Measurements from ENCODE around the gene THRB.

THRB gene

DNA sequence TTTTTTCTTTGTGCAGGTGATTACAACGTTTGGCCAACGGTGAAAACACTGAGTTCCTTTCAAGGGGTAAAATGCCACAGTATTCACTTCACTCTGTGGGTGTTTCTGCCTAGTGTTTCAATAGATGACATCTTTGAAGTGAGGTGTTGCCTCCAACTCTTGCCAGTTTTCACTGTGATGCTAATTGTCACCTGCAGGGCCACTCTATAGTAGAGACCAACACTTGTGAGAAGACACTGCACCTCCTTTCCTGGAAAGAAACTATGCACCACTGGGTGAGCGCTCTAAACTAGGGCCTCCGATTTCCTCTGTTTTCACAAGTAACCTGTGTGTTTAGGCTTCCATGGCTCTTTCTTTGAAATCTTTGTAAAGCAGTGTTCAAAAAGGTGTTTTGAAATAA is 98.3 kb downstream of the THRB start:
- H3K4me1 ChIP-seq (ENCODE audit: insufficient read depth, low read length) = no peaks in the 10 kb centered on the region
- no peaks in the 10 kb centered on the region for H3K9me3 ChIP-seq (ENCODE audit: low read length)
- no peaks in the 10 kb centered on the region for H3K36me3 ChIP-seq (ENCODE audit: insufficient read depth, low read length)
- H3K4me3 ChIP-seq (ENCODE audit: low read length) = no peak overlapping the region
- H3K27me3 ChIP-seq (ENCODE audit: insufficient read depth, low read length) = no peaks in the 10 kb centered on the region
- H2AFZ ChIP-seq (ENCODE audit: low read depth, low read length) = no peak overlapping the region

DNA sequence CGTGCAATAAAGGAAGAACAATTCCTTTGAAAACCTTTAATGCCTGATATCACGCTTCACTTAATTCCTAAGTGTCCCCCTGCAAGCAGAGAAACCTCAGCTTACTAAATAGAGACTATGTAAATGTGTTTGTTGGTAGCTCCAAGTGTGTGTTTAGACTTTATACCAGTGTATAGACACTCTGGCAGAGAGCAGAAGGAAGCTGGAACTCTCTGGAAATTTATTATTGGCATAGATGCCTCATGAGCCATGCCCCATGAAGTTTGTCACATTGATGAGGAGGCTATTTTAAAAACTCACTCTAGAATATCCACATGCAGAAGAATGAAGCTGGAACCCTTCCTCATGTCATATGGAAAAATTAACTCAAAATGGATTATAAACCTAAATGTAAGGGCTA is 99.9 kb downstream of the THRB start:
- H3K4me3 ChIP-seq (ENCODE audit: low read length) = no peak overlapping the region
- H3K27me3 ChIP-seq (ENCODE audit: insufficient read depth, low read length) = no peaks in the 10 kb centered on the region
- no peaks in the 10 kb centered on the region for H3K36me3 ChIP-seq (ENCODE audit: insufficient read depth, low read length)
- no peaks in the 10 kb centered on the region for H3K9me3 ChIP-seq (ENCODE audit: low read length)
- H2AFZ ChIP-seq (ENCODE audit: low read depth, low read length) = no peak overlapping the region
- no peaks in the 10 kb centered on the region for H3K4me1 ChIP-seq (ENCODE audit: insufficient read depth, low read length)

DNA sequence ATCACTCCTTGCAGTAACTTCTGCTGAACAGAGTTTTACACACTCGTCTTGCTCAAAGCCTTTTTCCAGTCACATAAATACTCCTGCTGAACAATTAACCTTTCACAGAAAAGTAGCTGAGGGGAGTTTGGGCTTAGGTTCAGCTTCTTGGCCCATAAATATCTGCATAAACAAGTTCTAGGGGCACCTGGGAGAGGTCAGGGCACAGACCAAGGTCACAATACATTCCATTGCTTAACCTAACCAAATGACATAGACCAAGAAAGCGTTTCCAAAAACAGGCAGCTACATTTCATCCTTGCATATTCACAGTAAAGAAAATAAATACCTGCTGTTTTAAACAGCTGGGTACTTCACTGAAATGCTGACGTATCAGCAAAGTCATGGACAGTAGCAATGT is 101.3 kb downstream of the THRB start:
- H2AFZ ChIP-seq (ENCODE audit: low read depth, low read length) = no peak overlapping the region
- H3K4me3 ChIP-seq (ENCODE audit: low read length) = no peak overlapping the region
- no peaks in the 10 kb centered on the region for H3K4me1 ChIP-seq (ENCODE audit: insufficient read depth, low read length)
- H3K27me3 ChIP-seq (ENCODE audit: insufficient read depth, low read length) = no peaks in the 10 kb centered on the region
- H3K36me3 ChIP-seq (ENCODE audit: insufficient read depth, low read length) = no peaks in the 10 kb centered on the region
- H3K9me3 ChIP-seq (ENCODE audit: low read length) = no peaks in the 10 kb centered on the region

DNA sequence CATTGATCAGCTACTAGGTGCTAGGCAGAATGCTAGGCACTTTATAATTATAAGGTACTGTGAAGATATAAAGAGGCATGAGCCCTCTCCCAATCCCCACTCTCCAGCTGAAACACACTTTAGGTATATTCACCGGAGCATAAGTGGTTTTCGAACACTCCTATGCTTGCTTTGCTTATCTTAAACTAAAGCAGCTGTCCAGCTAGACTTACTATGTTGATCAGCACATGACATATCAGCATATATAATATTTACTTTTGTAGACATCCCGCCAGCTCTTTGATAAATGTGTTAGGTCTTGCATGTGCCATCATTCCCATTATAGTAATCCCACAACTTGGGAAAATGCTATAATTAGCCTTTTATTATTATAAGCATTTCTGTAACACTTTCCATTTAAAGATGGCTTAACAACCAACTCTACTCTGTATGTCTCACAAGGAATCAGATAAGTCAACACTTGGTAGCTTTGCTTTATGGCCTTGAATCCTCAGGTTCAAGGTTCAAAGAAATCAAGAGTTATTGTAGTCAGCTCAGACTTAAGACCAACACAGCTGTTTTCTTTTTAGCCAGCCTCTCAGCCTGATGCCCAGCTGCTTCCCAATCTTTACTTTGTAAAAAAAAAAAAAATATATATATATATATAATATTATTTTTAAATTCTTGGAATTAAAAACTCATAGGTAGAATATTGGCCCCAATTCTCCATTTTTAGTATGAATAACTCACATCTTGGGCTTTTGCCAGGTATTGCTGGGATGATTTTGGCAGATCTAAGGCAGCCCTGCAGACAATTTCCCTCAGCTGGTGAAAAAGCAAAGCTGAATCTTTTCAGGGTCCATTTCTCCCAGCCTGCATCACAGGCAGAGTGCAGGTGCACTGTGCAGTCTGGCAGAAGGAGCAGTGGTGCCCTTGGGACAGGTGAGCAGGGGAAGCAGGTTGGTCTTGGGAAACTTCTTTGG is 104.2 kb downstream of the THRB start:
- no peaks in the 10 kb centered on the region for H3K36me3 ChIP-seq (ENCODE audit: insufficient read depth, low read length)
- H3K9me3 ChIP-seq (ENCODE audit: low read length) = no peaks in the 10 kb centered on the region
- H3K4me3 ChIP-seq (ENCODE audit: low read length) = no peak overlapping the region
- H3K27me3 ChIP-seq (ENCODE audit: insufficient read depth, low read length) = no peaks in the 10 kb centered on the region
- H3K4me1 ChIP-seq (ENCODE audit: insufficient read depth, low read length) = no peaks in the 10 kb centered on the region
- no peak overlapping the region for H2AFZ ChIP-seq (ENCODE audit: low read depth, low read length)

DNA sequence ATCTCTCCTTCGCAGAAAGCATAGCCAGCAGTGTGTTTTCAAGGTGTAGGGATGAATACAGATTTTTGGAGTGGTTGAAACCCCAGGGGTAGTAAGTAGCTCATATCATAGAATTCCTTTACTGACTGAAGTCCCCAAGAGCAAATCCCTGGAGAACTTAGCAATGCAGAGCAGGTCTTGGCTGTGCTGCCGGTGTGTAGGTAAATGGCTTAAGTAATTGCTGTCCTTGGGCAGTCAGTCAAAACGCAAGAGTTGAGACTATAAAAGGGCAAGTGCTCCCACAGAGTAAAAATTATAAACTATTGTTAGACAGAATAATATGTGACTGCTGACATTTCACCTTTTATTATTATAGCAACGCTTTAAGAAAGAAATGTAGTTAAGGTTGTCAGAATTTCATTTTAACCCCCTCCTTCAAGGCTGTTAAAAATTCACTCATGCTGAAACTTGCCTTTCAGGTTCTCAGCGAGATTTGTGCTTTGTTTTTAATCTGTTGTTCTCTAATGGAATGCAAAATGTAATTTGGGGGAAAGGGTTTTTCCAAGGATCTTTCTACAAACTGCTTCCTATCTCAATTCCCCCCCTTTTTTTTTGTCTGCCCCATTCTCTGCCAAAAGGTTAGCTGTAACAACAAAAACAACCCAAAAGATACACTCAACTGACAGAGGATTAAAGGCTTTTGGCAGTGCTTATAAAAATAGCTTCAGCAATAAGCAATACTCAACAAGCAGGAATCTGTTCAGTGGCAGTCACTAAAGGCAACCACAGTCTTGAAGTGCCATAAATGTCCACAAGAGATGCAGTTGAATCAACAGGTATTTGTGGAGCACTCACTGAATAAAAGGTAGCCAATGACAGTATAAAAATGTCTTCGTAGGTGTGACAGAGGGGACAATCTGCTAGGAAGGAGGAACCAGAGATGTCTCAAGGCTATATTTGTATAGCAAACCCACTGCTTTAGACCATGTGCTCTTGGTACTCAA is 105.3 kb downstream of the THRB start:
- H2AFZ ChIP-seq (ENCODE audit: low read depth, low read length) = no peak overlapping the region
- H3K9me3 ChIP-seq (ENCODE audit: low read length) = no peaks in the 10 kb centered on the region
- H3K4me1 ChIP-seq (ENCODE audit: insufficient read depth, low read length) = no peaks in the 10 kb centered on the region
- H3K4me3 ChIP-seq (ENCODE audit: low read length) = no peak overlapping the region
- H3K36me3 ChIP-seq (ENCODE audit: insufficient read depth, low read length) = no peaks in the 10 kb centered on the region
- no peaks in the 10 kb centered on the region for H3K27me3 ChIP-seq (ENCODE audit: insufficient read depth, low read length)

DNA sequence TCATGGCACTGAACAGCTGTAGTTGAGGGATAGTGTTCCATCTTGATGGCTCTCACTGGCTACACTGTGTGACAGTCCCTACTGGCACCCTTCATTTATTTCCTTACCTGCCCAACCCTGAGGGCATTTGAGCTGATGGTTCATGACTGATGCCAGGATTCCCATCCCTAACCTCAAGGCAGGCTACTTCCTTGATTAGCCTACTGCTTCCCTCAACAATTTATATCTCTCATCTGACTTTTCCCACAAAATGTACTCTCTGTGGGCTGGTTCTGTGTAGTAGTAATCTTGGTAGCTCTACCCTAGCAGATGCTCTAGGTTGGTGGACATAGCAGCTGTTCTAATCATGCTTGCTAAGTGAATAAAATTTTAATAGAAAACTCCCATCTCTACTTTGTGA is 106.0 kb downstream of the THRB start:
- Histone ChIP-seq H3K9me3 (ENCODE audit: low read length) (no peaks in the 10 kb centered on the region), H3K36me3 (ENCODE audit: insufficient read depth, low read length) (no peaks in the 10 kb centered on the region), H2AFZ (ENCODE audit: low read depth, low read length) (no peak overlapping the region), H3K4me1 (ENCODE audit: insufficient read depth, low read length) (no peaks in the 10 kb centered on the region), H3K4me3 (ENCODE audit: low read length) (no peak overlapping the region), H3K27me3 (ENCODE audit: insufficient read depth, low read length) (no peaks in the 10 kb centered on the region)

DNA sequence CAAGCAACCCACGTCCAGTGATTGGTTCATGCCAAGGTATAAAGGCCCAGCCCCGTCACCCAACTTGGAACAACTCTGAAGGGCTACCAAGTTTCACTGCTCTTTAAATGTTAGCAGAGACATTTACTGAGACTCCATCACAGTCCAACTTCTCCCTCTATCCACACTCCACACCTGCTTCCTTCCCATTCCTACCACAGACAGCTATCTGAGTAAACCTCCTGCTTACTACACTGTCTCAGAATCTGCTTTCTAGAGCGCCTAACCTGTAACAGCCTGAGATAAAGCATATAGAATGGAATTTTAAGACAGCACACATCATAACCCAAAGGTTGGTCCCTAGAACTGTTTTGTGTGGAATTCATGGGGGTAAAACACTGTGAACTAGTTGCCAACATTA is 106.5 kb downstream of the THRB start:
- H3K4me3 ChIP-seq (ENCODE audit: low read length) = no peak overlapping the region
- H2AFZ ChIP-seq (ENCODE audit: low read depth, low read length) = no peak overlapping the region
- H3K27me3 ChIP-seq (ENCODE audit: insufficient read depth, low read length) = no peaks in the 10 kb centered on the region
- H3K9me3 ChIP-seq (ENCODE audit: low read length) = no peaks in the 10 kb centered on the region
- H3K36me3 ChIP-seq (ENCODE audit: insufficient read depth, low read length) = no peaks in the 10 kb centered on the region
- H3K4me1 ChIP-seq (ENCODE audit: insufficient read depth, low read length) = no peaks in the 10 kb centered on the region

DNA sequence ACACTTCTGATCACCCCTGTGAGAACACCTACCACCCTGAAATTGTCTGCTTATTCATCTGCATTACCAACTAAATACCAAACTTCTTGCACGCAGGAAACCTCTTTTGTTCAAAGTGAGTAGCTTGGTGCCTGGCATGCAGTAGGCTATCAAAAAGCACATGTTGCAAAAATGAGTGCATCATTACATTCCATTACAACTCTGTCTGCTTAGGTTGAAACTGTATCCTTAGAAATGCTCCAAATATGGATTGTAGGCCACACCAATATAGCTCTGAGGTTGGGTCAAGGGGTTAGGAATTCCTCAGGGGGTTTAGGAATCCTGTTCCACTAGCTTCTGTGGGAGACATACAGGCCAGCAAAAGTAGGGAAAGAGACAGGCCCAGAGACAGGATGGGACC is 107.2 kb downstream of the THRB start:
- H3K36me3 ChIP-seq (ENCODE audit: insufficient read depth, low read length) = no peaks in the 10 kb centered on the region
- H3K9me3 ChIP-seq (ENCODE audit: low read length) = no peaks in the 10 kb centered on the region
- H3K4me1 ChIP-seq (ENCODE audit: insufficient read depth, low read length) = no peaks in the 10 kb centered on the region
- H3K4me3 ChIP-seq (ENCODE audit: low read length) = no peak overlapping the region
- no peak overlapping the region for H2AFZ ChIP-seq (ENCODE audit: low read depth, low read length)
- H3K27me3 ChIP-seq (ENCODE audit: insufficient read depth, low read length) = no peaks in the 10 kb centered on the region

DNA sequence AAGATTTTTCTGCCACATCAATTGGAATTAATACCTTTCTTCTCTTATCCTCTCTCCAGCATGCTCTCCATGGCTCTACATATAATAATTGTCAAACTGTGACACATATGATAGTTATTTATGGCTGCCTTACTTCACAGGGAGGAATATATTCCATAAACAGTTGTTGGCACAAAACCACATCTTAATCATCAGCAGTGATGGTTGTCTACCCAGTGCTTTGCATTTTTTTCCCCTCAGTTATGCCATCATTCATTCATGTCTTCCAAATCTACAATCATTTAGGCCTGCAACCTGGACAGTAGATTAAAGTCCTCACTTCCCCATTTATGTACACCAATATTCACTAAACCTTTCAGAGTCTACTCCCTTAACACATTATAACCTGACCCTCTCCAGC is 107.7 kb downstream of the THRB start:
- Histone ChIP-seq H3K27me3 (ENCODE audit: insufficient read depth, low read length) (no peaks in the 10 kb centered on the region), H3K4me1 (ENCODE audit: insufficient read depth, low read length) (no peaks in the 10 kb centered on the region), H2AFZ (ENCODE audit: low read depth, low read length) (no peak overlapping the region), H3K36me3 (ENCODE audit: insufficient read depth, low read length) (no peaks in the 10 kb centered on the region), H3K4me3 (ENCODE audit: low read length) (no peak overlapping the region), H3K9me3 (ENCODE audit: low read length) (no peaks in the 10 kb centered on the region)

DNA sequence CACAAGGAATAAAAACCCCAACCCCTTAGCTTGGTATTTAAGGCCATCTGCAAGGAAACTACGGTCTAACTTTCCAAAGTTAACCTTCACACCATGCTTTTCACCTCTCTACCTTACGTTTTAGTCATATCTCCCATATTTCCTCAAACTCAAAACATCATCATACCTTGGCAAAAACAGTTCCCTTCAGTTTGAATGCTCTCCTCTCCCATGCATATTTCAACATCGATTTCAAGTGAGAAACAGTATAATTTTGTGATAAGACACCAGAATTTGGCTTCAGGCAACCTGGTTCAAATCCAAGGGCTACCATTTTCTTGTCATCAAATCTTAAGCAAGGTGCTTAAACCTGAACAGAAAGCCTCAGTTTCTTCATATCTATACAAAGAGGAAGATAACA is 108.2 kb downstream of the THRB start:
- H3K27me3 ChIP-seq (ENCODE audit: insufficient read depth, low read length) = no peaks in the 10 kb centered on the region
- no peak overlapping the region for H3K4me3 ChIP-seq (ENCODE audit: low read length)
- no peaks in the 10 kb centered on the region for H3K9me3 ChIP-seq (ENCODE audit: low read length)
- H3K36me3 ChIP-seq (ENCODE audit: insufficient read depth, low read length) = no peaks in the 10 kb centered on the region
- no peak overlapping the region for H2AFZ ChIP-seq (ENCODE audit: low read depth, low read length)
- H3K4me1 ChIP-seq (ENCODE audit: insufficient read depth, low read length) = no peaks in the 10 kb centered on the region

DNA sequence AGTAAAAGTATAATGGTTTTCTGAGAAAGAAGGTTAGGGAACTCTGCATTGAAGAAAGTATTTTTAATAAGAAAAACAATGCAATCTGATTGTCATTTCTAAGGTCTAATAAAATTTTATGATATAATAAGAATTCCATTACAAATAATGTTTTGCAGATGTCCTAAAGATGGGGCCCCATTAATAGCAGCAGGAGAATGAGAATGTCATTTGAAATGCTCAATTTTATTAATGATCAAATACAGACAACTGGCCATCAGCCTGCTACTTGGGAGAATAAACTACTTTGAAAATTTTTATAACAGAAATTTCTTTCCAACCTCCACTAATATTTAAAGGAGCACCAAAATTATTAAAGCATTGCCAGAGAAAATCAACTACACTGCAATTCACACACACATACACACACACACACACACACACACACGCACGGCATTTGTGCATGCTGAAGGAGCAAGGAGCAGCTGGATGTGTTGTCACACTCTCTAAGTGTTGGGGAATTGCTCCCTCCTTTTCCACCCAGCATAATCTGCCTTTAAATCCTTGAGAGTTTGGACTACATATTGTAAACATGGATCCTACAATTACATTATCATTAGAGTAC is 109.5 kb downstream of the THRB start:
- no peak overlapping the region for H3K4me3 ChIP-seq (ENCODE audit: low read length)
- no peaks in the 10 kb centered on the region for H3K4me1 ChIP-seq (ENCODE audit: insufficient read depth, low read length)
- H3K27me3 ChIP-seq (ENCODE audit: insufficient read depth, low read length) = no peaks in the 10 kb centered on the region
- H2AFZ ChIP-seq (ENCODE audit: low read depth, low read length) = no peak overlapping the region
- no peaks in the 10 kb centered on the region for H3K9me3 ChIP-seq (ENCODE audit: low read length)
- no peaks in the 10 kb centered on the region for H3K36me3 ChIP-seq (ENCODE audit: insufficient read depth, low read length)

DNA sequence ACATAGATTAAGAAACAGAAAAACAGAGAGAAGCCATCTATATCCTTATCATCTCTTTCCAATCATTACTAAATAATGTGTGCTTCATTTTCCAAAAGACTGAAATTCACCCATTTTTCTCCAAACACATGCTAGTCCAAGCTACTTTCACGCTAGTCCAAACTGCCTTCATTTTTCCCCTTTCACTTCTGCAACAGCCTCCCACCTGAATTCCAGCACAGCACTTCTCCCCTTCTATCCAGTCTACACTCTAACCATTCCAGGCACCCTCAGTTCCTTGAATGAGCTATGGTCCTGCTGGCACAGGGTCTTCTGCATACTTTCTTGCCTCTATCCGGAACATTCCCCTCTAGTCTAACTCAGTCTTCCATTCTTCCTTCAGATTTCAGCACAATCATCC is 112.0 kb downstream of the THRB start:
- no peaks in the 10 kb centered on the region for H3K4me1 ChIP-seq (ENCODE audit: insufficient read depth, low read length)
- H2AFZ ChIP-seq (ENCODE audit: low read depth, low read length) = no peak overlapping the region
- H3K36me3 ChIP-seq (ENCODE audit: insufficient read depth, low read length) = no peaks in the 10 kb centered on the region

DNA sequence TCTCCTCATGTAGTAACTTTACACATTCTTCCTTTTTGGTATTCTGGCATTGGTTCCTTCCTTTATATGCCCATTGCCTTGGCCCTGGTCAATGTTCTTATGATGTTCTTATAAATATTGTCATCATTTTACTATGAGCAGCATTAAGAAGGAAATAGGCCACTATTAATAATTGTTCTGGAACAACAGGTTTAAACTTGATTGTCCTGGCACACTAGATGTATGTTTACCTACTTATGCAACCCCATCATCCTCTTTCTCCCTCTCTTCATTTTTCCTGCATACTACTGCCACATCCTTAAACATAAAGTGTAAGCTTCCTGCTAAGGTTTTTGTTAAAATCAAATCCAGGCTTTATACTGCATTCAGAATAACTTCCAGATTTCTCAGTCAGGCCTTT is 114.7 kb downstream of the THRB start:
- Histone ChIP-seq H3K4me1 (ENCODE audit: insufficient read depth, low read length) (no peaks in the 10 kb centered on the region), H3K27me3 (ENCODE audit: insufficient read depth, low read length) (no peaks in the 10 kb centered on the region), H3K36me3 (ENCODE audit: insufficient read depth, low read length) (no peaks in the 10 kb centered on the region), H3K4me3 (ENCODE audit: low read length) (no peak overlapping the region), H2AFZ (ENCODE audit: low read depth, low read length) (no peak overlapping the region), H3K9me3 (ENCODE audit: low read length) (no peaks in the 10 kb centered on the region)

More for the DNA sequence above, 112.0 kb downstream of the THRB start:
- Histone ChIP-seq H3K4me3 (ENCODE audit: low read length) (no peak overlapping the region), H3K27me3 (ENCODE audit: insufficient read depth, low read length) (no peaks in the 10 kb centered on the region), H3K9me3 (ENCODE audit: low read length) (no peaks in the 10 kb centered on the region)

Measured in neuron (in vitro differentiated cells).